Vagina (tissue), 2 donors: ENCODE results near the gene LITAFD. TPM values are rescaled to one million over a fixed set of nuclear protein-coding genes. Genes with fewer than 3 reads are reported as not detected.

Source experiments
- DNase-seq, 2 donors: peaks; one replicate each; pipeline ENCODE4 v3.0.0-alpha.2; 2017; ENCODE audit errors: extremely low spot score in 2 of 2
- H3K27ac ChIP-seq: fragments of 200-600 bp; sonication (generic); one replicate; pipeline ENCODE4 v1.5.1; 2019
- H3K27me3 ChIP-seq: fragments of 200-600 bp; sonication (generic); one replicate; pipeline ENCODE4 v1.5.1; 2019
- H3K36me3 ChIP-seq, 2 donors: fragments of 200-600 bp; sonication (generic); one replicate each; pipeline ENCODE4 v1.5.1; 2017 to 2019
- H3K4me1 ChIP-seq: fragments of 200-600 bp; sonication (generic); one replicate; pipeline ENCODE4 v1.5.1; 2019
- H3K4me3 ChIP-seq, 2 donors: fragments of 200-600 bp; sonication (generic); 1 replicate in 1 of 2; 2 replicates in 1 of 2; pipeline ENCODE4 v1.5.1; 2016 to 2019
- H3K9me3 ChIP-seq: fragments of 200-600 bp; sonication (generic); one replicate; pipeline ENCODE4 v1.5.1; 2019
- CTCF ChIP-seq, 3 experiments: fragments of 450-650 bp in 2 of 3; fragments of 200-600 bp in 1 of 3; sonication (generic) in 1 of 3; IDR thresholded peaks; one replicate each; pipeline ENCODE4 v1.5.1; 2017 to 2019; ENCODE audit warnings: antibody characterized with exemption in 3 of 3, mild to moderate bottlenecking in 2 of 3, moderate library complexity in 2 of 3
- POLR2A ChIP-seq, 2 donors: fragments of 450-650 bp; IDR thresholded peaks; one replicate each; pipeline ENCODE4 v1.6.1; 2017; ENCODE audit warnings: antibody characterized with exemption in 2 of 2, mild to moderate bottlenecking in 2 of 2, moderate library complexity in 2 of 2
- POLR2AphosphoS5 ChIP-seq, 2 donors: sonication (generic); formaldehyde crosslinking; IDR thresholded peaks; one replicate each; pipeline ENCODE4 v1.9.0; 2017; ENCODE audit warnings: antibody characterized with exemption in 2 of 2, mild to moderate bottlenecking in 2 of 2, low read depth in 1 of 2; ENCODE audit not compliant: insufficient read depth in 1 of 2
- intact Hi-C: fragments of 100-400 bp; cut with DNase I; formaldehyde crosslinking; loops from one replicate; pipeline ENCODE4 v1.15.1; 2023
- total RNA-seq: library from RNA; depleted of rRNA; stranded (reverse); fragments of >200 nt; gene quantifications from one replicate; pipeline ENCODE4 v1.2.3, GENCODE V29; 2016

Gene LITAFD
- total RNA-seq, 1 donor from 2014 or later, result not detected

GRCh38 chr16:8901320-8901861, 19.2 kb downstream of the LITAFD start:
- no peak overlapping the region for H3K27ac ChIP-seq
- intact Hi-C loops, result no loop called here

GRCh38 chr16:8903004-8903403, 20.9 kb downstream of the LITAFD start:
- intact Hi-C loops, result no loop called here

More at GRCh38 chr16:8901320-8901861, 19.2 kb downstream of the LITAFD start:
- DNase-seq, result no peak
- no peaks in the 10 kb centered on the region for H3K4me1 ChIP-seq
- H3K9me3 ChIP-seq, result no peaks in the 10 kb centered on the region
- TF ChIP-seq POLR2AphosphoS5 (IDR thresholded peaks at IDR 0.05; ENCODE audit: insufficient read depth in 1 of 2, low read depth in 1 of 2), result no peak
- TF ChIP-seq POLR2A (IDR thresholded peaks at IDR 0.05), result no peak
- TF ChIP-seq CTCF (IDR thresholded peaks at IDR 0.05), result no peak
- no peaks in the 10 kb centered on the region for H3K27me3 ChIP-seq
- no peak overlapping the region for H3K4me3 ChIP-seq
- H3K36me3 ChIP-seq, result peaks cover 0 to 94% of the 10 kb centered on the region in 2 donors

GRCh38 chr16:8904018-8904430, 21.9 kb downstream of the LITAFD start:
- no peak overlapping the region for H3K27ac ChIP-seq
- no peak overlapping the region for H3K4me3 ChIP-seq
- H3K4me1 ChIP-seq, result no peaks in the 10 kb centered on the region
- H3K9me3 ChIP-seq, result no peaks in the 10 kb centered on the region
- DNase-seq, result peak in 1 of 2 donors; percentile 86
- peaks cover 0 to 95% of the 10 kb centered on the region in 2 donors for H3K36me3 ChIP-seq
- no peaks in the 10 kb centered on the region for H3K27me3 ChIP-seq
- TF ChIP-seq POLR2A (IDR thresholded peaks at IDR 0.05) (no peak), CTCF (IDR thresholded peaks at IDR 0.05) (no peak), POLR2AphosphoS5 (IDR thresholded peaks at IDR 0.05; ENCODE audit: insufficient read depth in 1 of 2, low read depth in 1 of 2) (no peak)
- intact Hi-C loops, result no loop called here

More at GRCh38 chr16:8903004-8903403, 20.9 kb downstream of the LITAFD start:
- TF ChIP-seq POLR2A (IDR thresholded peaks at IDR 0.05) (no peak), POLR2AphosphoS5 (IDR thresholded peaks at IDR 0.05; ENCODE audit: insufficient read depth in 1 of 2, low read depth in 1 of 2) (no peak)
- H3K4me1 ChIP-seq, result no peaks in the 10 kb centered on the region
- peaks cover 0 to 96% of the 10 kb centered on the region in 2 donors for H3K36me3 ChIP-seq
- H3K4me3 ChIP-seq, result no peak overlapping the region
- no peaks in the 10 kb centered on the region for H3K27me3 ChIP-seq
- no peak for DNase-seq
- H3K27ac ChIP-seq, result no peak overlapping the region
- H3K9me3 ChIP-seq, result no peaks in the 10 kb centered on the region

- intact Hi-C loops, result no loop called here
- Histone ChIP-seq H3K27me3 (no peaks in the 10 kb centered on the region), H3K4me3 (no peak overlapping the region), H3K9me3 (no peaks in the 10 kb centered on the region), H3K27ac (no peak overlapping the region), H3K36me3 (peaks cover 0 to 95% of the 10 kb centered on the region in 2 donors), H3K4me1 (no peaks in the 10 kb centered on the region)
- no peak for DNase-seq
- no peak for TF ChIP-seq POLR2A (IDR thresholded peaks at IDR 0.05)
- no peak for TF ChIP-seq CTCF (IDR thresholded peaks at IDR 0.05)
- no peak for TF ChIP-seq POLR2AphosphoS5 (IDR thresholded peaks at IDR 0.05; ENCODE audit: insufficient read depth in 1 of 2, low read depth in 1 of 2)
These were observed 23.1 kb downstream of the LITAFD start for GRCh38 chr16:8905168-8905762.

GRCh38 chr16:8905795-8906591, 23.8 kb downstream of the LITAFD start:
- peaks cover 0 to 98% of the 10 kb centered on the region in 2 donors for H3K36me3 ChIP-seq

More at GRCh38 chr16:8905795-8906591, 23.8 kb downstream of the LITAFD start:
- no peak for TF ChIP-seq POLR2AphosphoS5 (IDR thresholded peaks at IDR 0.05; ENCODE audit: insufficient read depth in 1 of 2, low read depth in 1 of 2)
- TF ChIP-seq CTCF (IDR thresholded peaks at IDR 0.05), result no peak
- TF ChIP-seq POLR2A (IDR thresholded peaks at IDR 0.05), result no peak
- no peak overlapping the region for H3K27ac ChIP-seq
- H3K9me3 ChIP-seq, result no peaks in the 10 kb centered on the region
- no peak for DNase-seq
- H3K4me1 ChIP-seq, result no peaks in the 10 kb centered on the region
- intact Hi-C loops, result no loop called here
- no peaks in the 10 kb centered on the region for H3K27me3 ChIP-seq
- no peak overlapping the region for H3K4me3 ChIP-seq
